ENCODE data around the gene GNAS-AS1.

DNA sequence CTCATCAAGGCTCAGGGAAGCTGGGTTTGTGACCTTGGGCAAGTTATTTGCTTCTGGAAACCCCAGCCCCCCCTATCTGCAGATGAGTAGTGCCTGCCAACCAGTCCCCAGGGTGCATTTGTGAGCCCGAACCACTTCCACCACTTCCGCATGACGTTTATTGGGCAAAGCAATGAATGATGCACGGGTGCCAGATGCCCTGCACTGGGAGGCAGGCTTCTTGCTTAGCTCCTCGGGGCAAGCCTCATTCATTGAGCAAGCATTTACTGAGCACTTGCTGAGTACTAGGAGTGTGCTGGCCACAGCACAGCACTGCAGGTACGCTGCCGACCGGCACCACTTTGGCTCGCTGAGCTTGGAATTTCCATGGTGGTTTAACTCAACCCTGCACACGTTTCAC is 60.2 kb downstream of the GNAS-AS1 start:
- TF ChIP-seq POLR2A (IDR thresholded peaks at IDR 0.05) (no peak), EP300 (IDR thresholded peaks at IDR 0.05) (no peak)
- TF ChIP-seq, protein P1, sequence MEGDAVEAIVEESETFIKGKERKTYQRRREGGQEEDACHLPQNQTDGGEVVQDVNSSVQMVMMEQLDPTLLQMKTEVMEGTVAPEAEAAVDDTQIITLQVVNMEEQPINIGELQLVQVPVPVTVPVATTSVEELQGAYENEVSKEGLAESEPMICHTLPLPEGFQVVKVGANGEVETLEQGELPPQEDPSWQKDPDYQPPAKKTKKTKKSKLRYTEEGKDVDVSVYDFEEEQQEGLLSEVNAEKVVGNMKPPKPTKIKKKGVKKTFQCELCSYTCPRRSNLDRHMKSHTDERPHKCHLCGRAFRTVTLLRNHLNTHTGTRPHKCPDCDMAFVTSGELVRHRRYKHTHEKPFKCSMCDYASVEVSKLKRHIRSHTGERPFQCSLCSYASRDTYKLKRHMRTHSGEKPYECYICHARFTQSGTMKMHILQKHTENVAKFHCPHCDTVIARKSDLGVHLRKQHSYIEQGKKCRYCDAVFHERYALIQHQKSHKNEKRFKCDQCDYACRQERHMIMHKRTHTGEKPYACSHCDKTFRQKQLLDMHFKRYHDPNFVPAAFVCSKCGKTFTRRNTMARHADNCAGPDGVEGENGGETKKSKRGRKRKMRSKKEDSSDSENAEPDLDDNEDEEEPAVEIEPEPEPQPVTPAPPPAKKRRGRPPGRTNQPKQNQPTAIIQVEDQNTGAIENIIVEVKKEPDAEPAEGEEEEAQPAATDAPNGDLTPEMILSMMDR (IDR thresholded peaks at IDR 0.05) = no peak
